ENCODE measurements around the gene WDR82. TPM values are rescaled to one million over a fixed set of nuclear protein-coding genes. Genes with fewer than 3 reads are reported as not detected.

WDR82 gene
- total RNA-seq, 1 donor from 2014 or later, result 106 TPM

- H3K4me3 Mint-ChIP-seq, result peak overlapping the region; percentile 71
- H3K9me3 Mint-ChIP-seq, result no peaks in the 10 kb centered on the region
- peaks cover 84% of the 10 kb centered on the region for H3K36me3 Mint-ChIP-seq (ENCODE audit: low read depth)
- H3K4me1 Mint-ChIP-seq, result peaks cover 74% of the 10 kb centered on the region
- H3K27ac Mint-ChIP-seq, result peak overlapping the region; percentile 80
- no peak for DNase-seq
- intact Hi-C loops (cut with micrococcal nuclease), result loop anchor here (10.0 kb wide), 3 partner anchors 65 to 415 kb away; partner anchors contain the start of genes ACY1, GNL3 and PBRM1
- H3K27me3 Mint-ChIP-seq, result no peaks in the 10 kb centered on the region
Measured at GRCh38 chr3:52269776-52270175, 8.7 kb downstream of the WDR82 start.

DNA sequence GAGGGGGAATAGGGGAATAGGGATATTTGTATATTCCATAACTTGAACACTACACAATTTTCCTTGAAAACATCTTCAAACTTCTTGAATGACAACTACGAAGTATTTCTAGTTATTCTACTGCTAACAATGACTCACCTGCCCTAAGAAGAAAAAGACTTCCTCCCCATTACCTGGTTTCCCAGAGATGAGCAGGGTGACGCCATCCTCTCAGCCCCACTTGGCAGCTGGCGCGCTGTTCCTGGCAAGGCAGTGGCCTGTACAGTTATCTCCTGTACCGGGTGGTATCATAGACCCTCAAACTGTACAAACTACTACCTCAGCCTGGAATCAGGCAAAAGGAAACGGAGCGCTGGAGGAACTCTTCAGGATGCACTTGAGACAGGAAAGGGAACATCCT is 10.4 kb downstream of the WDR82 start:
- intact Hi-C loops (cut with micrococcal nuclease), result no loop called here
- H3K27ac Mint-ChIP-seq, result peak overlapping the region; percentile 86
- peak overlapping the region; percentile 71 for H3K4me3 Mint-ChIP-seq
- DNase-seq, result peak; percentile 75
- H3K4me1 Mint-ChIP-seq, result peaks cover 72% of the 10 kb centered on the region
- no peaks in the 10 kb centered on the region for H3K27me3 Mint-ChIP-seq
- H3K9me3 Mint-ChIP-seq, result no peaks in the 10 kb centered on the region
- peaks cover 84% of the 10 kb centered on the region for H3K36me3 Mint-ChIP-seq (ENCODE audit: low read depth)

DNA sequence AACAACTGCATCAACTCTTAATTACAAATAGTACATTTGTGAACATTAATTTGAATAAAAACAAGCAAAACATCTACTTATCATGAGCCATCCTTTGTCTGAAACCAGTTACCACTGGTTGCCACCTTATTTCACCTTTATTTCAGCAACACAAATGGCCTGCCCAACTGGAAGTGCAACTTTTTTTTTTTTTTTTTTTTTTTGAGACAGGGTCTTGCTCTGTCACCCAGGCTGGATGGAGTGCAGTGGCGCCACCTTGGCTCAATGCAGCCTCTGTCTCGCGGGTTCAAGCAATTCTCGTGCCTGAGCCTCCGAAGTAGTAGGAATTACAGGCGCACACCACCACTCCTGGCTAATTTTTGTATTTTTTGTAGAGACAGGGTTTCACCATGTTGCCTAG is 13.1 kb downstream of the WDR82 start:
- no peaks in the 10 kb centered on the region for H3K27me3 Mint-ChIP-seq
- intact Hi-C loops (cut with micrococcal nuclease), result no loop called here
- peaks cover 88% of the 10 kb centered on the region for H3K36me3 Mint-ChIP-seq (ENCODE audit: low read depth)
- H3K9me3 Mint-ChIP-seq, result no peaks in the 10 kb centered on the region
- DNase-seq, result no peak
- no peak overlapping the region for H3K4me3 Mint-ChIP-seq
- H3K4me1 Mint-ChIP-seq, result peaks cover 69% of the 10 kb centered on the region
- no peak overlapping the region for H3K27ac Mint-ChIP-seq

DNA sequence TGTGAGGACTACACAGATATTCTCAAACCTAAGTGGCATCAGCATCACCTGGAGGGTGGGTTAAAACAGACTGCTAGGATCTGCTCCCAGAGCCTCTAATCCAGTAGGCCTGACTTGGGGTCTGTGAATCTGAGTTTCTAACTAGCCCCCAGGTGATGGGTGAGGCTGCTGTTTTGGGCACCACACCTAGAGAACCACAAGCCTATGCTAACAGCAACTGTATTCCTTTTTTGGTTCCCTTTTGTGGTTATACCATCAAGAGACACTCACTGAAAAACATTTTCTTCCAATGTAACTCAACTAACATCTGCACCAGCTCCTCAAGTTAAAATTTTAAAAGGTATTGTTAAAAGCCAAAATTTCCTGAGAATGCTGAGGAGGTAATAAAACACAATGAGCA is 16.0 kb downstream of the WDR82 start:
- peak overlapping the region; percentile 34 for H3K4me3 Mint-ChIP-seq
- intact Hi-C loops (cut with micrococcal nuclease), result no loop called here
- peaks cover 64% of the 10 kb centered on the region for H3K4me1 Mint-ChIP-seq
- no peak for DNase-seq
- peaks cover 93% of the 10 kb centered on the region for H3K36me3 Mint-ChIP-seq (ENCODE audit: low read depth)
- H3K9me3 Mint-ChIP-seq, result no peaks in the 10 kb centered on the region
- peak overlapping the region; percentile 65 for H3K27ac Mint-ChIP-seq
- no peaks in the 10 kb centered on the region for H3K27me3 Mint-ChIP-seq

DNA sequence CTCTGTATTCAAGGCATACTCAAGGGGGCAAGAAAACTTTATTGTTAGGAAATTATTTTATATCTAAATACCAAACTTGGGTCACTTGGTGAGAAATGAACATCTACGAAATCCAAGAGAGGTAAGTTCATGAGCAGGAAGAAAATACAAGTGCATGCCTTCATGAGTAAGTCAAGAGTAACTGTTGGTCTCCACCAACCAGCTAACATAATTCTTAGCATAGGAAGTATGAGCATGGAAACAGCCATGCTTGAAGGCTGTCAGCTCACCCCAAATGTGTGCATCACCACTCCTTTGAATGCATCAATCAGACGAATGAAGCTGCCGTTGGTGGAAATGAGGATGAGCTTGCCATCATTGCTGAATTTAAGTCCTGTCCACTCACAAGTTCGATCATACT is 19.0 kb downstream of the WDR82 start:
- intact Hi-C loops (cut with micrococcal nuclease), result loop anchor here (10.0 kb wide), 1 partner anchor 1655 kb away; no protein-coding TSS in a partner anchor
- Mint-ChIP-seq H3K9me3 (no peaks in the 10 kb centered on the region), H3K36me3 (ENCODE audit: low read depth) (peaks cover 99% of the 10 kb centered on the region)

DNA sequence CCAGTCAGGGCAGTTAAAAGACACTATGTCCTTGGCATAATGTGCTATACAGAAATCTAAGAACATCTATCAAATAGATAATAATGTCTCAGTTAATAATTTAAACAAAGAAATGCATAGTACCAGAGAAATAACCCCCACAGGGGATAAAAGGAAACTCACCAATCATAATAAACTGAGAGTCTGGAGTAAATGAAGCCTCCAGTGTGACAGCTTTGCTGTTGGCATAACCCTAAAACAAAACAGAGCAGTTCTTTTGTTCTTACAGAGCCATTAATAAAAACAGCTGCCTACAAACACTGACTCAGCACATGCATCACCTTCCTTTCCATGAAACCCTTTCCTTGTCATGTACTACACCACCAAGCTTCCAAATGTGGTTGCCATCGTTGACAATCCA is 19.4 kb downstream of the WDR82 start:
- Mint-ChIP-seq H3K27ac (peak overlapping the region; percentile 40), H3K4me3 (no peak overlapping the region), H3K36me3 (ENCODE audit: low read depth) (peaks cover 98% of the 10 kb centered on the region), H3K27me3 (no peaks in the 10 kb centered on the region), H3K4me1 (peaks cover 74% of the 10 kb centered on the region), H3K9me3 (no peaks in the 10 kb centered on the region)
- intact Hi-C loops (cut with micrococcal nuclease), result loop anchor here (10.0 kb wide), 1 partner anchor 1654 kb away; no protein-coding TSS in a partner anchor
- no peak for DNase-seq

More for the DNA sequence above, 19.0 kb downstream of the WDR82 start:
- Mint-ChIP-seq H3K27me3 (no peaks in the 10 kb centered on the region), H3K4me1 (peaks cover 75% of the 10 kb centered on the region), H3K27ac (no peak overlapping the region), H3K4me3 (no peak overlapping the region)
- DNase-seq, result no peak

DNA sequence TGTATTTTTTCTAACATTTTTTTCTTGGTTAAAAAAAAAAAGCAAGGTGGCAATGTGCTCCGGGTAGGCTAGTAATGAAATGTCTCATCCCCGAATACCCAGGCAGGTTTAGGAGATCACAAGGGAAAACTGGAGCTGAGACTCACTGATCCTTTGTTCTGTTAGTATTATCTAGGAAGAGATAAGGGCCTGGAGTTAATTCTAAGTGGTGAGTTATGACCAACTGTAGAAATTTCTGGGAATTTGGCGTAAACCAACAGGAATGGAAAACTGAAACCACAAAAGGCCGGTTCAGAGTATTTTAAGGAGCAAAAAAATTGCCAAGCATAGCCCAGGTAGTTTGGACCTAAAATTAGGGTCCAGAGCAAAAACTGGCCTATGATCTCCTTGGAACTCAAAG is 20.5 kb downstream of the WDR82 start:
- intact Hi-C loops (cut with micrococcal nuclease), result loop anchor here (10.0 kb wide), 1 partner anchor 1653 kb away; no protein-coding TSS in a partner anchor
- DNase-seq, result no peak
- peaks cover 2% of the 10 kb centered on the region for H3K27me3 Mint-ChIP-seq
- peak overlapping the region; percentile 45 for H3K27ac Mint-ChIP-seq
- peaks cover 76% of the 10 kb centered on the region for H3K4me1 Mint-ChIP-seq
- peaks cover 95% of the 10 kb centered on the region for H3K36me3 Mint-ChIP-seq (ENCODE audit: low read depth)
- H3K4me3 Mint-ChIP-seq, result no peak overlapping the region
- H3K9me3 Mint-ChIP-seq, result peaks cover 5% of the 10 kb centered on the region

DNA sequence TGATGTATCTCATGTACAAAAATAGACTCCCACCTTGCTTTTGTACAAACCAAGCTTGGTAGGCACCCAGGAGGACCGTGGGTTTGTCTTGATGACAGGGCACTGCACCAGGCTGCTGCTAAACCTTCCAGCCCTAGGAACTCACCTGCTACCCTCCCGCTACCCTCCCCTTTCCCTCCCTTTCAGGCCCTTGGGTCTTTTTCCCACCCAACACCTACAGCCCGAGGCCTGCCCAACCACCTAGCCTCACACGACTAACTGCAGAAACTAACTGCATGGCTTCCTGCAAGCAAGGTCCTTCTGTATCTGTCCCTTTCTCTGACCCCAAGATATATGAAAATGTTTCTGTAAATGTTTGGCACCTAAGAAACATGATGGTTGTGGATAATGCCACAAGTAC is 21.8 kb downstream of the WDR82 start:
- Mint-ChIP-seq H3K27me3 (peaks cover 2% of the 10 kb centered on the region), H3K36me3 (ENCODE audit: low read depth) (peaks cover 94% of the 10 kb centered on the region), H3K4me1 (peaks cover 74% of the 10 kb centered on the region), H3K4me3 (no peak overlapping the region), H3K27ac (peak overlapping the region; percentile 81), H3K9me3 (peaks cover 5% of the 10 kb centered on the region)
- intact Hi-C loops (cut with micrococcal nuclease), result loop anchor here (10.0 kb wide), 1 partner anchor 1652 kb away; no protein-coding TSS in a partner anchor
- DNase-seq, result no peak

DNA sequence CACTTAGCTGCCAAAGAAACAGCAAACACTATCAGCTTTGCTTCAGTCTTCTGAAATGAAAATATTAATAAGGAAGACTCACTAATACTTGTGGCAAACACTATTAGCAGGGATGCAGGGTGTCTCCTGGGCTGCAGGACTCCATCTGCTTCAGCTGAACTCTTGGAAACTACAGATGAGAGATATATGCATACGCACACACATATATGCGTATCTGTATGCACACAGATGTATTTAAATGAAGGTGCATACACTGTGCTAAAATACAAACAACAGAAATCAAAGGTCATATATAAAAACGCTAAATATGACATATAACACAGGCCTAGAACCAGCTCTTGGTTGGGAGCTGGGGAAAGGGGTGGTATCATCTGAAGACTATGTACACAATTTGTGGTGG is 22.3 kb downstream of the WDR82 start:
- peaks cover 5% of the 10 kb centered on the region for H3K9me3 Mint-ChIP-seq
- H3K4me1 Mint-ChIP-seq, result peaks cover 71% of the 10 kb centered on the region
- no peak overlapping the region for H3K4me3 Mint-ChIP-seq
- intact Hi-C loops (cut with micrococcal nuclease), result loop anchor here (10.0 kb wide), 1 partner anchor 1651 kb away; no protein-coding TSS in a partner anchor
- DNase-seq, result no peak
- H3K36me3 Mint-ChIP-seq (ENCODE audit: low read depth), result peaks cover 89% of the 10 kb centered on the region
- H3K27ac Mint-ChIP-seq, result peak overlapping the region; percentile 34
- peaks cover 2% of the 10 kb centered on the region for H3K27me3 Mint-ChIP-seq

- Mint-ChIP-seq H3K36me3 (ENCODE audit: low read depth) (peaks cover 86% of the 10 kb centered on the region), H3K27ac (peak overlapping the region; percentile 56), H3K4me1 (peaks cover 74% of the 10 kb centered on the region), H3K9me3 (peaks cover 5% of the 10 kb centered on the region), H3K4me3 (peak overlapping the region; percentile 29), H3K27me3 (peaks cover 2% of the 10 kb centered on the region)
- DNase-seq, result no peak
- intact Hi-C loops (cut with micrococcal nuclease), result loop anchor here (10.0 kb wide), 1 partner anchor 1650 kb away; no protein-coding TSS in a partner anchor
Measured at GRCh38 chr3:52254608-52255007, 23.8 kb downstream of the WDR82 start.

GRCh38 chr3:52253314-52254304 is 24.8 kb downstream of the WDR82 start:
- peaks cover 5% of the 10 kb centered on the region for H3K9me3 Mint-ChIP-seq
- H3K4me3 Mint-ChIP-seq, result peak overlapping the region; percentile 88
- H3K27ac Mint-ChIP-seq, result peak overlapping the region; percentile 99
- peaks cover 2% of the 10 kb centered on the region for H3K27me3 Mint-ChIP-seq
- H3K36me3 Mint-ChIP-seq (ENCODE audit: low read depth), result peaks cover 81% of the 10 kb centered on the region
- DNase-seq, result peak; percentile 95
- H3K4me1 Mint-ChIP-seq, result peaks cover 77% of the 10 kb centered on the region
- intact Hi-C loops (cut with micrococcal nuclease), result loop anchor here (1.0 to 10.0 kb wide), 5 partner anchors 9 to 1649 kb away; partner anchors contain the start of gene WDR82

DNA sequence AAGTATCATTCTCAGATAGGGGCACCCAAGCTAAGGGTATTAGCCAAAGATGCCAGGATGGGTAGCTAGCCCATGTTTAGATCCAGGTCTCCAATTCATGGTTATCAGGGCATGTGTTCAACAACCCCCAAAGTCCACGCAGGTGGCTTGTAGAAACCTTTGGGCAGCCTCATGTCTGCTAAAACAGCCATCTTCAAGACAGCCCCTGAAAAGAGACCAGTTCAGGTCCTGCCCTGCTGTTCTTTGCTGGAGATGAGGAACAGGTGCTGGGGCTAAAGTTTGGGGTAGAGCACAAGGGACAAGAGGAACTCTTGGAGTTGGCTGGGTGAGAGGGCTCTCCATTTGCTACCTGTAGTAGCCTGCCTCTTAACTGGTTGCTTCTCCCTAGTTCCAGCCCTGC is 28.3 kb downstream of the WDR82 start:
- intact Hi-C loops (cut with micrococcal nuclease), result loop anchor here (10.0 kb wide), 1 partner anchor 1645 kb away; no protein-coding TSS in a partner anchor
- no peak for DNase-seq
- Mint-ChIP-seq H3K9me3 (peaks cover 5% of the 10 kb centered on the region), H3K27me3 (peaks cover 2% of the 10 kb centered on the region), H3K4me3 (no peak overlapping the region), H3K4me1 (peaks cover 72% of the 10 kb centered on the region), H3K36me3 (ENCODE audit: low read depth) (peaks cover 65% of the 10 kb centered on the region), H3K27ac (peak overlapping the region; percentile 85)

DNA sequence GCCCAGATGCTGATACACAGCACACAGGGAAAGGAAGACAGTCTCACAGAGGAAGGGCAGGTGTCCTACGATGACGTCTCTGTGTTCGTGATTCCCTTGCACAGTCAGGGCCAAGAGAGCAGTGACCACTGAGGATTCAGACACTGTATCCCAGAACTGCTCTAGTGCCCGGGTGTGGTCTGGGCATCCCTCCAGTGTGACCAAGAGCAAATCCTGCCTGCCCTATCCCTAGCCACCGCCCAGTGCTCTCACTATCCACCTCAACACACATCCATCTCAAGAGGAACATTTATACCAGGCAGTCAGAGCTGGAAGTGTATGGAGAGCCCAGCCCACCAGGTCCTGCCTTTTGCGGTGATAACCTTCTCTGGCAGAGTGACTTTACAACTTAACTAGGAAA is 28.8 kb downstream of the WDR82 start:
- Mint-ChIP-seq H3K4me1 (peaks cover 73% of the 10 kb centered on the region), H3K36me3 (ENCODE audit: low read depth) (peaks cover 60% of the 10 kb centered on the region), H3K27me3 (peaks cover 2% of the 10 kb centered on the region), H3K9me3 (peaks cover 5% of the 10 kb centered on the region), H3K27ac (peak overlapping the region; percentile 85), H3K4me3 (no peak overlapping the region)
- no peak for DNase-seq
- intact Hi-C loops (cut with micrococcal nuclease), result loop anchor here (10.0 kb wide), 1 partner anchor 1645 kb away; no protein-coding TSS in a partner anchor
